ENCODE data around the gene CCL20. TPM values are rescaled to one million over a fixed set of nuclear protein-coding genes. Genes with fewer than 3 reads are reported as not detected.

Gene CCL20
- polyA plus RNA-seq, 1 of the 3 experiments (the other 2 are of a cell fraction) = 0.12 TPM

GRCh38 chr2:227821043-227821942 lies 7.7 kb downstream of the CCL20 start:
- H3K27me3 ChIP-seq (ENCODE audit: insufficient read depth) = no peaks in the 10 kb centered on the region
- no peaks in the 10 kb centered on the region for H3K36me3 ChIP-seq (replicated peaks in 1 of 2; ENCODE audit: control insufficient read depth in 1 of 2, insufficient read depth in 2 of 2, low read length in 1 of 2)
- TF ChIP-seq SMC3 (IDR thresholded peaks at IDR 0.05; ENCODE audit: low read depth, low read length) (no peak), PBX3 (IDR thresholded peaks at IDR 0.05) (no peak), ZBTB33 (IDR thresholded peaks at IDR 0.05; ENCODE audit: borderline replicate concordance, low read depth) (no peak), YY1 (IDR thresholded peaks at IDR 0.05; ENCODE audit: low read depth) (no peak), NRF1 (IDR thresholded peaks at IDR 0.05; ENCODE audit: low read depth, low read length) (no peak), EZH2phosphoT487 (IDR thresholded peaks at IDR 0.05; ENCODE audit: borderline replicate concordance, low read depth) (no peak), RAD21 (IDR thresholded peaks at IDR 0.05; ENCODE audit: low read length) (no peak), ELF1 (IDR thresholded peaks at IDR 0.05) (no peak), MAX (IDR thresholded peaks at IDR 0.05; ENCODE audit: low read depth) (no peak), NFIC (IDR thresholded peaks at IDR 0.05; ENCODE audit: borderline replicate concordance) (no peak), SIN3A (IDR thresholded peaks at IDR 0.05; ENCODE audit: borderline replicate concordance, low read depth, low read length) (no peak), POLR2AphosphoS5 (IDR thresholded peaks at IDR 0.05; ENCODE audit: low read depth, low read length) (no peak)
- peaks cover 4% of the 10 kb centered on the region; the same call in 1 of the 2 replicates for H3K79me2 ChIP-seq (ENCODE audit: insufficient read depth)
- H4K20me1 ChIP-seq (ENCODE audit: insufficient read depth) = no peaks in the 10 kb centered on the region
- H3K4me3 ChIP-seq (ENCODE audit: low read depth in 2 of 2, low read length in 1 of 2) = no peak overlapping the region
- H3K4me1 ChIP-seq (ENCODE audit: control insufficient read depth in 1 of 2, insufficient read depth in 2 of 2, low read depth in 1 of 2, low read length in 1 of 2) = peaks cover 0 to 16% of the 10 kb centered on the region in 2 experiments; a peak in 2 of 4 replicates
- H3K9me2 ChIP-seq = no peaks in the 10 kb centered on the region
- ChIA-PET CTCF (no interaction called here), POLR2A (no interaction called here)
- DNase-seq = no peak
- 63% methylated on average over 4 of the region's 4 CpGs for WGBS (ENCODE audit: low lambda C conversion rate)
- H2AFZ ChIP-seq (ENCODE audit: low read depth) = no peak overlapping the region
- H3K27ac ChIP-seq (ENCODE audit: low read depth in 2 of 2, low read length in 1 of 2) = no peak overlapping the region
- peaks cover 24% of the 10 kb centered on the region for H3F3A ChIP-seq (replicated peaks; ENCODE audit: insufficient read depth)
- H3K4me2 ChIP-seq = no peak overlapping the region
- H3K9me3 ChIP-seq = no peaks in the 10 kb centered on the region
- no peak overlapping the region for H3K9ac ChIP-seq

GRCh38 chr2:227822416-227823003 lies 8.9 kb downstream of the CCL20 start:
- ChIA-PET POLR2A (no interaction called here), CTCF (no interaction called here)
- H3K79me2 ChIP-seq (ENCODE audit: insufficient read depth) = no peaks in the 10 kb centered on the region
- H3K4me1 ChIP-seq (ENCODE audit: control insufficient read depth in 1 of 2, insufficient read depth in 2 of 2, low read depth in 1 of 2, low read length in 1 of 2) = peaks cover 0 to 10% of the 10 kb centered on the region in 2 experiments; a peak in 2 of 4 replicates
- H3K4me3 ChIP-seq (ENCODE audit: low read depth in 2 of 2, low read length in 1 of 2) = no peak overlapping the region
- TF ChIP-seq ELF1 (IDR thresholded peaks at IDR 0.05) (no peak), MAX (IDR thresholded peaks at IDR 0.05; ENCODE audit: low read depth) (no peak), POLR2AphosphoS5 (IDR thresholded peaks at IDR 0.05; ENCODE audit: low read depth, low read length) (no peak), GABPA (IDR thresholded peaks at IDR 0.05; ENCODE audit: low read depth) (no peak)
- TF ChIP-seq, protein P1, sequence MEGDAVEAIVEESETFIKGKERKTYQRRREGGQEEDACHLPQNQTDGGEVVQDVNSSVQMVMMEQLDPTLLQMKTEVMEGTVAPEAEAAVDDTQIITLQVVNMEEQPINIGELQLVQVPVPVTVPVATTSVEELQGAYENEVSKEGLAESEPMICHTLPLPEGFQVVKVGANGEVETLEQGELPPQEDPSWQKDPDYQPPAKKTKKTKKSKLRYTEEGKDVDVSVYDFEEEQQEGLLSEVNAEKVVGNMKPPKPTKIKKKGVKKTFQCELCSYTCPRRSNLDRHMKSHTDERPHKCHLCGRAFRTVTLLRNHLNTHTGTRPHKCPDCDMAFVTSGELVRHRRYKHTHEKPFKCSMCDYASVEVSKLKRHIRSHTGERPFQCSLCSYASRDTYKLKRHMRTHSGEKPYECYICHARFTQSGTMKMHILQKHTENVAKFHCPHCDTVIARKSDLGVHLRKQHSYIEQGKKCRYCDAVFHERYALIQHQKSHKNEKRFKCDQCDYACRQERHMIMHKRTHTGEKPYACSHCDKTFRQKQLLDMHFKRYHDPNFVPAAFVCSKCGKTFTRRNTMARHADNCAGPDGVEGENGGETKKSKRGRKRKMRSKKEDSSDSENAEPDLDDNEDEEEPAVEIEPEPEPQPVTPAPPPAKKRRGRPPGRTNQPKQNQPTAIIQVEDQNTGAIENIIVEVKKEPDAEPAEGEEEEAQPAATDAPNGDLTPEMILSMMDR (IDR thresholded peaks at IDR 0.05) = no peak
- no peaks in the 10 kb centered on the region for H3K9me3 ChIP-seq
- no peaks in the 10 kb centered on the region for H3K9me2 ChIP-seq
- H3K4me2 ChIP-seq = no peak overlapping the region
- H4K20me1 ChIP-seq (ENCODE audit: insufficient read depth) = no peaks in the 10 kb centered on the region
- no peak for DNase-seq
- H3K9ac ChIP-seq = no peak overlapping the region
- no peak overlapping the region for H3K27ac ChIP-seq (ENCODE audit: low read depth in 2 of 2, low read length in 1 of 2)
- no peaks in the 10 kb centered on the region for H3K27me3 ChIP-seq (ENCODE audit: insufficient read depth)
- H2AFZ ChIP-seq (ENCODE audit: low read depth) = no peak overlapping the region
- 63% methylated on average over 2 of the region's 2 CpGs for WGBS (ENCODE audit: low lambda C conversion rate)
- H3K36me3 ChIP-seq (replicated peaks in 1 of 2; ENCODE audit: control insufficient read depth in 1 of 2, insufficient read depth in 2 of 2, low read length in 1 of 2) = no peaks in the 10 kb centered on the region
- peaks cover 17% of the 10 kb centered on the region for H3F3A ChIP-seq (replicated peaks; ENCODE audit: insufficient read depth)

All from SK-N-SH (cell line).